HepG2 (cell line): ENCODE data around the gene TNP2. TPM values are rescaled to one million over a fixed set of nuclear protein-coding genes. Genes with fewer than 3 reads are reported as not detected.

Experiments
- ATAC-seq: fragments of 200-7000 bp; cut with Tn5 transposase; 3 replicates; pipeline ENCODE4 v1.9.1; 2020; ENCODE audit warnings: mild to moderate bottlenecking, moderate library complexity
- BruUV-seq: library from RNA; stranded (reverse); fragments of 400-500 nt; replicated peaks from 2 replicates; lab custom pipeline; 2021; lab: Mats Ljungman, UMichigan
- CTCF ChIA-PET: fragments of 300-600 bp; formaldehyde crosslinking; extraction: SDS; loops from one replicate; lab custom pipeline; 2021; ENCODE audit warnings: low total read pairs, inconsistent platforms, low intra/inter-chr PET ratio; lab: Yijun Ruan, JAX
- POLR2A ChIA-PET: fragments of 350-600 bp; sonication (Branson Sonifier 250); formaldehyde crosslinking; loops from one replicate; lab custom pipeline; 2020; ENCODE audit warnings: antibody characterized with exemption, inconsistent platforms; lab: Yijun Ruan, JAX
- DNase-seq: peaks from one replicate; pipeline ENCODE4 v3.0.0-alpha.2; 2015; ENCODE audit warnings: low spot score
- FAIRE-seq: peaks from 3 replicates; lab custom pipeline; 2011; peaks lifted over from hg19 to GRCh38; lab: Jason Lieb, UNC
- H2AFZ ChIP-seq: one replicate; pipeline ENCODE4 v1.6.1; 2011; ENCODE audit warnings: low read length, inconsistent platforms
- H3K27ac ChIP-seq: fragments of 300-600 bp; 3 replicates; pipeline ENCODE4 v1.8.0; 2011; ENCODE audit warnings: mixed run types, mild to moderate bottlenecking, mixed read lengths, low read length, inconsistent platforms; ENCODE audit not compliant: insufficient read depth; ENCODE audit errors: extremely low read length
- H3K27me3 ChIP-seq, 2 experiments: fragments of 200-600 bp in 1 of 2; 2 replicates in 1 of 2; 3 replicates in 1 of 2; pipeline versions ENCODE4 v1.6.0 to v1.8.0; 2011; ENCODE audit warnings: low read length in 2 of 2, mild to moderate bottlenecking in 2 of 2, moderate library complexity in 2 of 2, inconsistent platforms in 1 of 2; ENCODE audit not compliant: insufficient read depth in 2 of 2, control insufficient read depth in 1 of 2
- H3K36me3 ChIP-seq, 2 experiments: fragments of 200-600 bp in 1 of 2; replicated peaks in 1 of 2; 2 replicates in 1 of 2; 3 replicates in 1 of 2; pipeline versions ENCODE4 v1.5.1 to v1.8.0; 2011; ENCODE audit warnings: low read length in 2 of 2, inconsistent platforms in 1 of 2; ENCODE audit not compliant: insufficient read depth in 2 of 2, control insufficient read depth in 1 of 2
- H3K4me1 ChIP-seq: 2 replicates; pipeline ENCODE4 v1.5.1; 2012; ENCODE audit warnings: low read length, inconsistent platforms; ENCODE audit not compliant: insufficient read depth
- H3K4me2 ChIP-seq: 2 replicates; pipeline ENCODE4 v1.6.0; 2011; ENCODE audit warnings: low read depth, low read length, inconsistent platforms
- H3K4me3 ChIP-seq, 3 experiments: fragments of 200-600 bp in 1 of 3; sonication (generic), shearing (Covaris generic) in 1 of 3; replicated peaks in 1 of 3; 2 replicates each; pipeline ENCODE4 v1.5.1; 2011 to 2016; ENCODE audit warnings: low read length in 3 of 3, inconsistent platforms in 2 of 3, low read depth in 2 of 3, mild to moderate bottlenecking in 2 of 3, control low read depth in 1 of 3, mixed read lengths in 1 of 3; ENCODE audit not compliant: insufficient read depth in 1 of 3
- H3K79me2 ChIP-seq: one replicate; pipeline ENCODE4 v1.6.1; 2011; ENCODE audit warnings: low read length, inconsistent platforms; ENCODE audit not compliant: insufficient read depth
- H3K9ac ChIP-seq: 2 replicates; pipeline ENCODE4 v1.6.0; 2011; ENCODE audit warnings: mild to moderate bottlenecking, low read depth, low read length, inconsistent platforms; ENCODE audit not compliant: insufficient read depth
- H3K9me3 ChIP-seq: 2 replicates; pipeline ENCODE4 v1.5.1; 2012; ENCODE audit warnings: mild to moderate bottlenecking, low read length
- H4K20me1 ChIP-seq: 2 replicates; pipeline ENCODE4 v1.6.0; 2011; ENCODE audit warnings: inconsistent platforms, mild to moderate bottlenecking, low read length, moderate library complexity; ENCODE audit not compliant: insufficient read depth
- CEBPG ChIP-seq: IDR thresholded peaks from 2 replicates; pipeline ENCODE4 v1.6.1; 2016
- FOXA1 ChIP-seq, 2 experiments: fragments of 450-650 bp in 1 of 2; sonication (generic) in 1 of 2; formaldehyde crosslinking in 1 of 2; IDR thresholded peaks; 2 replicates each; pipeline versions ENCODE4 v1.4.0 to v1.6.1; 2016 to 2020; ENCODE audit warnings: missing genetic modification reagents in 1 of 2
- HMGXB4 ChIP-seq, 2 experiments: sonication (generic) in 1 of 2; formaldehyde crosslinking in 1 of 2; IDR thresholded peaks; 2 replicates each; pipeline versions ENCODE4 v1.4.0 to v1.6.1; 2018 to 2020; ENCODE audit warnings: missing genetic modification reagents in 2 of 2, borderline replicate concordance in 1 of 2, low read depth in 1 of 2, mild to moderate bottlenecking in 1 of 2, missing biosample characterization in 1 of 2
- HNF1B ChIP-seq: sonication (generic); formaldehyde crosslinking; IDR thresholded peaks from 2 replicates; pipeline ENCODE4 v1.5.1; 2020; ENCODE audit warnings: mild to moderate bottlenecking, moderate library complexity, missing genetic modification reagents
- LCORL ChIP-seq, 2 experiments: fragments of 450-650 bp in 1 of 2; sonication (generic) in 1 of 2; formaldehyde crosslinking in 1 of 2; IDR thresholded peaks; 2 replicates each; pipeline versions ENCODE4 v1.5.0 to v1.6.1; 2017 to 2020; ENCODE audit warnings: antibody characterized with exemption in 1 of 2, missing genetic modification reagents in 1 of 2
- MED1 ChIP-seq: sonication (generic); formaldehyde crosslinking; IDR thresholded peaks from 2 replicates; pipeline ENCODE4 v1.4.0; 2020; ENCODE audit warnings: missing genetic modification reagents
- NFAT5 ChIP-seq: sonication (generic); formaldehyde crosslinking; IDR thresholded peaks from 2 replicates; pipeline ENCODE4 v1.4.0; 2020; ENCODE audit warnings: missing genetic modification reagents
- NR2F2 ChIP-seq: IDR thresholded peaks from 2 replicates; pipeline ENCODE4 v1.6.1; 2012; ENCODE audit warnings: low read depth, inconsistent platforms, borderline replicate concordance
- SRSF9 ChIP-seq: fragments of 200-400 bp; formaldehyde crosslinking; IDR thresholded peaks from 2 replicates; pipeline ENCODE4 v1.6.1; 2018; ENCODE audit warnings: borderline replicate concordance, mild to moderate bottlenecking, low read depth, low read length; ENCODE audit not compliant: insufficient read depth, poor library complexity, severe bottlenecking
- TEAD3 ChIP-seq: optimal IDR thresholded peaks from 2 replicates; pipeline ENCODE3; 2016; ENCODE audit warnings: borderline replicate concordance
- TP53 ChIP-seq: sonication (generic); formaldehyde crosslinking; conservative IDR thresholded peaks from 2 replicates; pipeline ENCODE4 v1.4.0; 2020; ENCODE audit warnings: missing genetic modification reagents
- ZNF121 ChIP-seq: sonication (generic); formaldehyde crosslinking; IDR thresholded peaks from 2 replicates; pipeline ENCODE4 v1.5.0; 2020; ENCODE audit warnings: mild to moderate bottlenecking, missing genetic modification reagents
- ZNF354B ChIP-seq: sonication (generic); formaldehyde crosslinking; IDR thresholded peaks from 2 replicates; pipeline ENCODE4 v1.8.0; 2022; ENCODE audit warnings: mild to moderate bottlenecking, missing genetic modification reagents
- WGBS: methylation state at CpG from one replicate; pipeline ENCODE4 v1.1.6; 2017; ENCODE audit warnings: low lambda C conversion rate; 5-methylcytosine and 5-hydroxymethylcytosine counted together
- in situ Hi-C: cut with HindIII; loops from 2 replicates; pipeline ENCODE4 v1.10.0; 2017; ENCODE audit warnings: low pct_unique_long_range_greater_than_20kb; ENCODE audit not compliant: extremely low pct_ligation_motif_present
- intact Hi-C: fragments of 100-400 bp; cut with micrococcal nuclease; formaldehyde crosslinking; loops from one replicate; pipeline ENCODE4 v1.10.0; 2022; ENCODE audit not compliant: unreplicated experiment
- polyA plus RNA-seq, 8 experiments: library from polyadenylated mRNA; depleted of rRNA in 3 of 8; stranded (reverse) in 7 of 8; unstranded in 1 of 8; fragments of >200 nt; fragmentation: Illumina TruSeq in 4 of 8; extraction: Trizol in 4 of 8; gene quantifications; 2 replicates each; pipeline versions ENCODE4 v1.2.1 to v1.2.3, GENCODE V29; 2011 to 2016; ENCODE audit warnings: low read depth in 4 of 8, missing spikeins in 1 of 8, mixed read lengths in 1 of 8; ENCODE audit not compliant: insufficient read depth in 1 of 8
- total RNA-seq, 5 experiments: library from RNA; depleted of rRNA; stranded (reverse); fragments of >200 nt; fragmentation: Illumina TruSeq; extraction: Trizol; gene quantifications; 2 replicates each; pipeline ENCODE4 v1.2.3, GENCODE V29; 2016; ENCODE audit warnings: low read depth in 1 of 5

The TNP2 gene
- total and polyA plus RNA-seq, 2 of the 13 experiments (the other 11 are each of a cell fraction or from before 2014, with no cell fraction given): not detected

GRCh38 chr16:11234884-11235702, 34.0 kb downstream of the TNP2 start:
- H3K27ac ChIP-seq: no peak overlapping the region
- peak; percentile 43 for ATAC-seq
- in situ Hi-C loops: no loop called here
- intact Hi-C loops: no loop called here
- ChIA-PET CTCF (no interaction called here), POLR2A (interaction anchor here (0.6 to 2.7 kb wide), 6 partner anchors 14 to 62 kb away, joined by 3 to 20 read pairs (median 4); partner anchors contain the start of gene SOCS1)
- H3K36me3 ChIP-seq: no peaks in the 10 kb centered on the region
- no TSS peak for BruUV-seq
- DNase-seq: no peak
- H3K9me3 ChIP-seq: no peaks in the 10 kb centered on the region
- no peak for FAIRE-seq
- H3K4me2 ChIP-seq: peak overlapping the region; percentile 1; the same call in 1 of the 2 replicates
- WGBS: 13% methylated on average over 13 of the region's 13 CpGs
- H4K20me1 ChIP-seq: no peaks in the 10 kb centered on the region
- no peaks in the 10 kb centered on the region for H3K79me2 ChIP-seq
- peaks cover 33% of the 10 kb centered on the region for H3K4me1 ChIP-seq
- no peak overlapping the region for H3K9ac ChIP-seq
- no peak overlapping the region for H3K4me3 ChIP-seq
- peaks cover 1 to 21% of the 10 kb centered on the region in 2 experiments; a peak in 3 of 5 replicates for H3K27me3 ChIP-seq
- H2AFZ ChIP-seq: no peak overlapping the region
- TF ChIP-seq NR2F2 (no peak), TEAD3 (CRISPR knock-in tag) (peak; percentile 19), CEBPG (CRISPR knock-in tag) (0 out of 2 replicates have a peak, but pooled peaks have one; percentile 14), TP53 (CRISPR knock-in tag) (0 out of 2 replicates have a peak, but pooled peaks have one; percentile 59), HMGXB4 (CRISPR knock-in tag; IDR thresholded peaks at IDR 0.05; ENCODE audit: borderline replicate concordance in 1 of 2, low read depth in 1 of 2) (0 out of 4 replicates have a peak, but pooled peaks of 1 of the 2 experiments have one; percentile 1), MED1 (peak; percentile 50), ZNF121 (CRISPR knock-in tag) (peak; percentile 96), FOXA1 (IDR thresholded peaks at IDR 0.05) (no peak), FOXA1 (CRISPR knock-in tag; IDR thresholded peaks at IDR 0.05) (peak; percentile 58; the same call in 1 of the 2 replicates), HNF1B (no peak), NFAT5 (CRISPR knock-in tag) (0 out of 2 replicates have a peak, but pooled peaks have one; percentile 40), ZNF354B (CRISPR knock-in tag) (0 out of 2 replicates have a peak, but pooled peaks have one; percentile 28), SRSF9 (no peak), LCORL (IDR thresholded peaks at IDR 0.05) (no peak), LCORL (CRISPR knock-in tag; IDR thresholded peaks at IDR 0.05) (peak; percentile 25; the same call in 1 of the 2 replicates)
